Astrocyte (in vitro differentiated cells and primary cell): ENCODE data around the gene COL6A1. TPM values are rescaled to one million over a fixed set of nuclear protein-coding genes. Genes with fewer than 3 reads are reported as not detected.

Experiments used
- DNase-seq: peaks from one replicate; pipeline ENCODE4 v3.0.0-alpha.2; 2010; ENCODE audit warnings: low read depth
- FAIRE-seq: peaks from 2 replicates; lab custom pipeline; 2011; peaks lifted over from hg19 to GRCh38; lab: Jason Lieb, UNC
- H2AFZ ChIP-seq: 2 replicates; pipeline ENCODE4 v1.6.0; 2012; ENCODE audit warnings: low read depth, low read length, inconsistent platforms
- H3K27ac ChIP-seq: 2 replicates; pipeline ENCODE4 v1.5.1; 2011; ENCODE audit warnings: low read depth, low read length, inconsistent platforms
- H3K27me3 ChIP-seq: 2 replicates; pipeline ENCODE4 v1.6.0; 2011; ENCODE audit warnings: low read length, inconsistent platforms; ENCODE audit not compliant: insufficient read depth
- H3K36me3 ChIP-seq: 2 replicates; pipeline ENCODE4 v1.5.1; 2011; ENCODE audit warnings: low read length, inconsistent platforms; ENCODE audit not compliant: insufficient read depth
- H3K4me1 ChIP-seq: 2 replicates; pipeline ENCODE4 v1.5.1; 2011; ENCODE audit warnings: low read length, inconsistent platforms; ENCODE audit not compliant: insufficient read depth
- H3K4me2 ChIP-seq: 2 replicates; pipeline ENCODE4 v1.6.0; 2012; ENCODE audit warnings: low read length, inconsistent platforms
- H3K4me3 ChIP-seq: 2 replicates; pipeline ENCODE4 v1.5.1; 2011; ENCODE audit warnings: low read depth, mild to moderate bottlenecking, low read length, inconsistent platforms; ENCODE audit not compliant: insufficient read depth
- H3K79me2 ChIP-seq: 2 replicates; pipeline ENCODE4 v1.6.0; 2012; ENCODE audit warnings: mild to moderate bottlenecking, low read length, inconsistent platforms; ENCODE audit not compliant: insufficient read depth
- H3K9ac ChIP-seq: 2 replicates; pipeline ENCODE4 v1.6.0; 2012; ENCODE audit warnings: mild to moderate bottlenecking, low read length, inconsistent platforms
- H3K9me3 ChIP-seq: 2 replicates; pipeline ENCODE4 v1.5.1; 2012; ENCODE audit warnings: low read depth, mild to moderate bottlenecking, low read length, inconsistent platforms; ENCODE audit not compliant: insufficient read depth
- H4K20me1 ChIP-seq: 2 replicates; pipeline ENCODE4 v1.6.0; 2012; ENCODE audit warnings: low read length, inconsistent platforms; ENCODE audit not compliant: insufficient read depth
- H3K27ac Mint-ChIP-seq: one replicate; pipeline ENCODE4 v1.8.0; 2021; ENCODE audit warnings: mild to moderate bottlenecking, mixed read lengths; ENCODE audit not compliant: unreplicated experiment
- H3K27me3 Mint-ChIP-seq: one replicate; pipeline ENCODE4 v1.8.0; 2021; ENCODE audit warnings: low read depth, mixed read lengths; ENCODE audit not compliant: unreplicated experiment
- H3K36me3 Mint-ChIP-seq: one replicate; pipeline ENCODE4 v1.8.0; 2021; ENCODE audit warnings: low read depth, mixed read lengths; ENCODE audit not compliant: unreplicated experiment
- H3K4me1 Mint-ChIP-seq: one replicate; pipeline ENCODE4 v1.8.0; 2021; ENCODE audit warnings: low read depth, mixed read lengths; ENCODE audit not compliant: unreplicated experiment
- H3K4me3 Mint-ChIP-seq: one replicate; pipeline ENCODE4 v1.8.0; 2021; ENCODE audit warnings: mild to moderate bottlenecking, moderate library complexity, mixed read lengths; ENCODE audit not compliant: unreplicated experiment
- H3K9me3 Mint-ChIP-seq: one replicate; pipeline ENCODE4 v1.8.0; 2021; ENCODE audit warnings: mild to moderate bottlenecking, mixed read lengths; ENCODE audit not compliant: unreplicated experiment
- EZH2 ChIP-seq: IDR thresholded peaks from 2 replicates; pipeline ENCODE4 v1.6.1; 2012; ENCODE audit warnings: mild to moderate bottlenecking, low read length, inconsistent platforms; ENCODE audit not compliant: insufficient read depth
- total RNA-seq: library from RNA; stranded (reverse); gene quantifications from 2 replicates; pipeline ENCODE4 v1.2.1, GENCODE V29; 2021
- TF ChIP-seq, protein P1 (sequence below): IDR thresholded peaks from 2 replicates; pipeline ENCODE4 v1.5.1; 2011; ENCODE audit warnings: low read depth, mild to moderate bottlenecking, inconsistent platforms, low read length, moderate library complexity; ENCODE audit not compliant: insufficient read depth

Gene COL6A1
- total RNA-seq, 1 donor from 2014 or later = 131 TPM

DNA sequence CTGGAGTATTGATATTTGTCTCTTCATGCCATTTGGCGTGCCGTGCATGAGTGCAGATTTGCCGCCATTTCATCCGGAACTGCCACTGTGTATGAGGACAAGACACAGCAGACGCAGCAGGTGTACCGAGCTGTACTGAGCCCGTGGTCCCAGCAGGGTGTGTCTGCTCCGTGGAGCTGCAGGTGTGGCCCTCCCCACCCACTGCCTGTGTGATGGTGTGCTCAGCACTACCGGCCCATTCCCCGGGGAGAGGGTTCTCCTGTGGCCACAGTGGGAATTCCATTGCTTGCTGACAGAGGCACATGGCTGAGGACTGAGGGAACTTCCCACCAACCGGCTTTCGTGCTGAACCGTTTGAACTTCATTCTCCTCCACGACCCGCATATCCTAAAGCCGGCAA, 34.3 kb upstream of the COL6A1 start:
- no peaks in the 10 kb centered on the region for H3K79me2 ChIP-seq
- H3K4me1 ChIP-seq = peaks cover 5% of the 10 kb centered on the region
- no peak overlapping the region for H3K4me3 Mint-ChIP-seq
- peaks cover 41% of the 10 kb centered on the region for H3K27me3 Mint-ChIP-seq
- no peak overlapping the region for H3K9ac ChIP-seq
- H4K20me1 ChIP-seq = no peaks in the 10 kb centered on the region
- H3K36me3 Mint-ChIP-seq = no peaks in the 10 kb centered on the region
- H3K27ac Mint-ChIP-seq = no peak overlapping the region
- no peaks in the 10 kb centered on the region for H3K36me3 ChIP-seq
- TF ChIP-seq EZH2 = no peak
- no peak overlapping the region for H3K4me3 ChIP-seq
- FAIRE-seq (no peak), DNase-seq (no peak)
- no peaks in the 10 kb centered on the region for H3K27me3 ChIP-seq
- H3K27ac ChIP-seq = no peak overlapping the region
- no peak overlapping the region for H2AFZ ChIP-seq
- H3K4me2 ChIP-seq = no peak overlapping the region
- H3K4me1 Mint-ChIP-seq = peaks cover 2% of the 10 kb centered on the region
- H3K9me3 ChIP-seq = no peaks in the 10 kb centered on the region
- peaks cover 2% of the 10 kb centered on the region for H3K9me3 Mint-ChIP-seq

DNA sequence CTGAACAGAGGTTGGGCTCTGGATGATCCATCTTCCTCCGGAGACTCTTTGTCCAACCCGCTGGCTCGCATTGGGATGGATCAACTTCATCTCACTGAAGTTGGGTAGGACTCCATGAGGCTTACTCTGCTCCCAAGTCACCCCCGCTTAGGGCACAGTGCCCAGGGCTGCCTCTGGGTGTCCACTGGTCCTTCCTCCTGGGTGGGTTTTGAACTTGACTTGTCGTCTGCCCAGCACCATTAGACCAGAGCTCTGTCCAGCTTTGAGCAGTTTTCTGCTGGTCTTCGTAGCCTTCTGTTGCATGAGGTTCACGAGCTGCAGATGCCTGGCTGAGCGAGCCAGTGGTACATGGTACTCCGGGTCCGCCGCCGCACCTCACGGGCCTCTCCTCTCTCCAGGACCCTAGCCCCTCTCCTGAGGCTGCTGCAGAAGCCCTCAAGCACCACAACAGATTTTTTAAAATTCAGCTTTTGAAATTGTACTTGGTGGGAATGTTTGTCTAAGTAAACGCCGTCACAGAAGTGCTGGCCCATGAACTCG, 33.8 kb upstream of the COL6A1 start:
- Mint-ChIP-seq H3K4me3 (no peak overlapping the region), H3K4me1 (peaks cover 2% of the 10 kb centered on the region), H3K9me3 (peaks cover 2% of the 10 kb centered on the region), H3K27ac (no peak overlapping the region), H3K36me3 (no peaks in the 10 kb centered on the region), H3K27me3 (peaks cover 41% of the 10 kb centered on the region)
- Histone ChIP-seq H3K4me3 (no peak overlapping the region), H3K9me3 (no peaks in the 10 kb centered on the region), H4K20me1 (no peaks in the 10 kb centered on the region), H3K79me2 (no peaks in the 10 kb centered on the region), H3K27me3 (no peaks in the 10 kb centered on the region), H3K4me2 (no peak overlapping the region), H3K9ac (no peak overlapping the region), H3K36me3 (no peaks in the 10 kb centered on the region), H3K4me1 (peaks cover 5% of the 10 kb centered on the region), H3K27ac (no peak overlapping the region), H2AFZ (no peak overlapping the region)
- FAIRE-seq (no peak), DNase-seq (no peak)
- TF ChIP-seq EZH2 = no peak
- TF ChIP-seq, protein P1, sequence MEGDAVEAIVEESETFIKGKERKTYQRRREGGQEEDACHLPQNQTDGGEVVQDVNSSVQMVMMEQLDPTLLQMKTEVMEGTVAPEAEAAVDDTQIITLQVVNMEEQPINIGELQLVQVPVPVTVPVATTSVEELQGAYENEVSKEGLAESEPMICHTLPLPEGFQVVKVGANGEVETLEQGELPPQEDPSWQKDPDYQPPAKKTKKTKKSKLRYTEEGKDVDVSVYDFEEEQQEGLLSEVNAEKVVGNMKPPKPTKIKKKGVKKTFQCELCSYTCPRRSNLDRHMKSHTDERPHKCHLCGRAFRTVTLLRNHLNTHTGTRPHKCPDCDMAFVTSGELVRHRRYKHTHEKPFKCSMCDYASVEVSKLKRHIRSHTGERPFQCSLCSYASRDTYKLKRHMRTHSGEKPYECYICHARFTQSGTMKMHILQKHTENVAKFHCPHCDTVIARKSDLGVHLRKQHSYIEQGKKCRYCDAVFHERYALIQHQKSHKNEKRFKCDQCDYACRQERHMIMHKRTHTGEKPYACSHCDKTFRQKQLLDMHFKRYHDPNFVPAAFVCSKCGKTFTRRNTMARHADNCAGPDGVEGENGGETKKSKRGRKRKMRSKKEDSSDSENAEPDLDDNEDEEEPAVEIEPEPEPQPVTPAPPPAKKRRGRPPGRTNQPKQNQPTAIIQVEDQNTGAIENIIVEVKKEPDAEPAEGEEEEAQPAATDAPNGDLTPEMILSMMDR = no peak

DNA sequence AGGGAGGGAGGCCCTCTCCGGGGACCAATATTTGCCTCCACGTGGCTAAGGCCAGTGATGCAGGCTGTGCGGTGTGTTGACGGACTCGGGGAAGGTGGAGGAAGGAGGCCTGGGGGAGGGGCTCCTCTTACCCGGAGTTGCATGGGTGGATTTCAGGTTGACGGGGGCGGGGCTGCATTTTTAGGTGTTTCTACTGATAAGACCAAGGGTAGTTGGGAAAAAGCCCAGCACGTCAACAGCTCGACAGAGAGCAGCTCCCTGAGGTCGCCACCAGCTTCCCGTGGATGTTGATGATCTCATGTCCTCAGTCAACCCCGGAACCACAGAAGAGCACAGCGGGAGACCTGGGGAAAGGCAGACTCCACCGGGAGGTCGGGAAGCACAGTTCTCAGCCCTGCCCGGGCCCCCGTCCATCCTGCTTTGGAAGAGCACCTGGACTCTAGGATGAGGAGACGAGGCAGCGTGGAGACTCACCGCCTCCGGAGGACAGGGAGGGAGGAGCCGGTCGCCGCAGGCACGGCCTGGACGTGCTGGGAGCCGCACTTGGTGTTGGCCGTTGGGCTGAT, 32.9 kb upstream of the COL6A1 start:
- no peaks in the 10 kb centered on the region for H3K36me3 ChIP-seq
- peaks cover 5% of the 10 kb centered on the region for H3K4me1 ChIP-seq
- DNase-seq = no peak
- no peak overlapping the region for H3K4me3 ChIP-seq
- no peaks in the 10 kb centered on the region for H3K9me3 ChIP-seq
- H3K4me1 Mint-ChIP-seq = peaks cover 2% of the 10 kb centered on the region
- no peak overlapping the region for H3K27ac ChIP-seq
- no peak for TF ChIP-seq EZH2
- TF ChIP-seq, protein P1 = no peak
- no peak overlapping the region for H2AFZ ChIP-seq
- no peak overlapping the region for H3K4me3 Mint-ChIP-seq
- peaks cover 42% of the 10 kb centered on the region for H3K27me3 Mint-ChIP-seq
- H3K9ac ChIP-seq = no peak overlapping the region
- peaks cover 2% of the 10 kb centered on the region for H3K27me3 ChIP-seq
- no peak for FAIRE-seq
- no peak overlapping the region for H3K27ac Mint-ChIP-seq
- H3K9me3 Mint-ChIP-seq = peaks cover 7% of the 10 kb centered on the region
- H3K79me2 ChIP-seq = no peaks in the 10 kb centered on the region
- no peak overlapping the region for H3K4me2 ChIP-seq
- no peaks in the 10 kb centered on the region for H4K20me1 ChIP-seq
- H3K36me3 Mint-ChIP-seq = no peaks in the 10 kb centered on the region
